ENCODE results near the gene XPC. TPM values are rescaled to one million over a fixed set of nuclear protein-coding genes. Genes with fewer than 3 reads are reported as not detected.

XPC gene
- total and polyA plus RNA-seq, 5 donors from 2014 or later, result 31.3 to 75.5 (median 41.0) TPM

DNA sequence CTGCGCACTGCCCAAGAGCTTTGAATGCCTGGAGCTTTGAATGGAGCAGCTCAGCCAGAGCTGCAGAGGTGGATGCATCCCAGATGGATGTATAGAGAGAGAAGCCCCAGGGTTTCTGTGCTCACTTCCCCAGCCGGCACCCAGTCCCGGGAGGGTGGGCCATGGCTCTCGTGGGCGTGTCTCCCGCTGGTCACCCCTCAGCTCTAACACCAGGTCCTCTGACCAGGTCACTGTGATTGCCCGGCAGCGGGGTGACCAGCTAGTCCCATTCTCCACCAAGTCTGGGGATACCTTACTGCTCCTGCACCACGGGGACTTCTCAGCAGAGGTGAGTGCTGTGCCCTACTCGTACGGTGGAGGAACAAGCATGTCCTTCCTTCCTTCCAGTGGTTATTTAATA is 42.8 kb downstream of the XPC start:
- DNase-seq, result no peak
- Mint-ChIP-seq H3K4me1 (peaks cover 0 to 4% (median under 1%) of the 10 kb centered on the region in 4 donors), H3K4me3 (no peak overlapping the region), H3K27me3 (no peaks in the 10 kb centered on the region), H3K9me3 (no peaks in the 10 kb centered on the region), H3K27ac (no peak overlapping the region), H3K36me3 (peaks cover 45% of the 10 kb centered on the region)
- no peak for ATAC-seq (ENCODE audit: low read depth in 2 of 2)
- Histone ChIP-seq H3K4me1 (ENCODE audit: control insufficient read depth, insufficient read depth, low read length, poor library complexity, severe bottlenecking) (no peaks in the 10 kb centered on the region), H3K9me3 (ENCODE audit: control insufficient read depth in 2 of 2, low read length in 2 of 2) (no peaks in the 10 kb centered on the region), H3K27ac (ENCODE audit: insufficient read depth, low read length, poor library complexity, severe bottlenecking) (no peak overlapping the region), H3K36me3 (ENCODE audit: control insufficient read depth, insufficient read depth, low read length) (peaks cover 77% of the 10 kb centered on the region), H3K27me3 (ENCODE audit: control insufficient read depth, insufficient read depth, low read length) (no peaks in the 10 kb centered on the region), H3K4me3 (ENCODE audit: low read depth, low read length) (no peak overlapping the region)

GRCh38 chr3:14134291-14134690 is 44.1 kb downstream of the XPC start:
- ATAC-seq (ENCODE audit: low read depth in 2 of 2), result no peak
- Mint-ChIP-seq H3K9me3 (no peaks in the 10 kb centered on the region), H3K36me3 (peaks cover 50% of the 10 kb centered on the region), H3K4me3 (peak overlapping the region in 1 of 4 donors; percentile 44), H3K4me1 (peaks cover 0 to 3% (median 0%) of the 10 kb centered on the region in 4 donors), H3K27me3 (no peaks in the 10 kb centered on the region), H3K27ac (no peak overlapping the region)
- no peak overlapping the region for H3K27ac ChIP-seq (ENCODE audit: insufficient read depth, low read length, poor library complexity, severe bottlenecking)
- no peaks in the 10 kb centered on the region for H3K4me1 ChIP-seq (ENCODE audit: control insufficient read depth, insufficient read depth, low read length, poor library complexity, severe bottlenecking)
- H3K36me3 ChIP-seq (ENCODE audit: control insufficient read depth, insufficient read depth, low read length), result peaks cover 82% of the 10 kb centered on the region
- DNase-seq, result no peak
- no peaks in the 10 kb centered on the region for H3K9me3 ChIP-seq (ENCODE audit: control insufficient read depth in 2 of 2, low read length in 2 of 2)
- H3K27me3 ChIP-seq (ENCODE audit: control insufficient read depth, insufficient read depth, low read length), result no peaks in the 10 kb centered on the region
- no peak overlapping the region for H3K4me3 ChIP-seq (ENCODE audit: low read depth, low read length)

- H3K4me1 Mint-ChIP-seq, result peaks cover 0 to 3% (median under 1%) of the 10 kb centered on the region in 4 donors
- Histone ChIP-seq H3K4me3 (ENCODE audit: low read depth, low read length) (no peak overlapping the region), H3K36me3 (ENCODE audit: control insufficient read depth, insufficient read depth, low read length) (peaks cover 82% of the 10 kb centered on the region), H3K27ac (ENCODE audit: insufficient read depth, low read length, poor library complexity, severe bottlenecking) (no peak overlapping the region), H3K9me3 (ENCODE audit: control insufficient read depth in 2 of 2, low read length in 2 of 2) (no peaks in the 10 kb centered on the region), H3K27me3 (ENCODE audit: control insufficient read depth, insufficient read depth, low read length) (no peaks in the 10 kb centered on the region), H3K4me1 (ENCODE audit: control insufficient read depth, insufficient read depth, low read length, poor library complexity, severe bottlenecking) (no peaks in the 10 kb centered on the region)
- DNase-seq (no peak), ATAC-seq (ENCODE audit: low read depth in 2 of 2) (no peak)
- H3K27me3 Mint-ChIP-seq, result no peaks in the 10 kb centered on the region
- H3K4me3 Mint-ChIP-seq, result peak overlapping the region in 1 of 4 donors; percentile 44
- no peak overlapping the region for H3K27ac Mint-ChIP-seq
- H3K9me3 Mint-ChIP-seq, result no peaks in the 10 kb centered on the region
- H3K36me3 Mint-ChIP-seq, result peaks cover 54% of the 10 kb centered on the region
Observed at GRCh38 chr3:14133876-14134275, 44.5 kb downstream of the XPC start.

GRCh38 chr3:14133188-14133800 is 45.1 kb downstream of the XPC start:
- ATAC-seq (ENCODE audit: low read depth in 2 of 2), result no peak
- Mint-ChIP-seq H3K27me3 (no peaks in the 10 kb centered on the region), H3K4me3 (no peak overlapping the region), H3K36me3 (peaks cover 57% of the 10 kb centered on the region), H3K4me1 (peaks cover 0 to 7% (median 3%) of the 10 kb centered on the region in 4 donors), H3K27ac (no peak overlapping the region), H3K9me3 (no peaks in the 10 kb centered on the region)
- Histone ChIP-seq H3K4me1 (ENCODE audit: control insufficient read depth, insufficient read depth, low read length, poor library complexity, severe bottlenecking) (no peaks in the 10 kb centered on the region), H3K9me3 (ENCODE audit: control insufficient read depth in 2 of 2, low read length in 2 of 2) (no peaks in the 10 kb centered on the region), H3K27me3 (ENCODE audit: control insufficient read depth, insufficient read depth, low read length) (no peaks in the 10 kb centered on the region), H3K4me3 (ENCODE audit: low read depth, low read length) (no peak overlapping the region), H3K36me3 (ENCODE audit: control insufficient read depth, insufficient read depth, low read length) (peaks cover 86% of the 10 kb centered on the region), H3K27ac (ENCODE audit: insufficient read depth, low read length, poor library complexity, severe bottlenecking) (no peak overlapping the region)
- DNase-seq, result no peak

GRCh38 chr3:14132689-14133088 is 45.7 kb downstream of the XPC start:
- Mint-ChIP-seq H3K27ac (peak overlapping the region in 1 of 3 donors; percentile 35), H3K9me3 (no peaks in the 10 kb centered on the region), H3K4me3 (no peak overlapping the region), H3K4me1 (peaks cover 0 to 12% (median 8%) of the 10 kb centered on the region in 4 donors), H3K27me3 (no peaks in the 10 kb centered on the region), H3K36me3 (peaks cover 62% of the 10 kb centered on the region)
- H3K4me3 ChIP-seq (ENCODE audit: low read depth, low read length), result no peak overlapping the region
- H3K4me1 ChIP-seq (ENCODE audit: control insufficient read depth, insufficient read depth, low read length, poor library complexity, severe bottlenecking), result peaks cover 3% of the 10 kb centered on the region
- H3K9me3 ChIP-seq (ENCODE audit: control insufficient read depth in 2 of 2, low read length in 2 of 2), result no peaks in the 10 kb centered on the region
- no peak overlapping the region for H3K27ac ChIP-seq (ENCODE audit: insufficient read depth, low read length, poor library complexity, severe bottlenecking)
- no peaks in the 10 kb centered on the region for H3K27me3 ChIP-seq (ENCODE audit: control insufficient read depth, insufficient read depth, low read length)
- no peak for ATAC-seq (ENCODE audit: low read depth in 2 of 2)
- no peak for DNase-seq
- peaks cover 84% of the 10 kb centered on the region for H3K36me3 ChIP-seq (ENCODE audit: control insufficient read depth, insufficient read depth, low read length)

- no peak overlapping the region for H3K4me3 Mint-ChIP-seq
- no peaks in the 10 kb centered on the region for H3K27me3 Mint-ChIP-seq
- peaks cover 62% of the 10 kb centered on the region for H3K36me3 Mint-ChIP-seq
- peaks cover 0 to 15% (median 12%) of the 10 kb centered on the region in 4 donors for H3K4me1 Mint-ChIP-seq
- DNase-seq (no peak), ATAC-seq (ENCODE audit: low read depth in 2 of 2) (no peak)
- Histone ChIP-seq H3K27me3 (ENCODE audit: control insufficient read depth, insufficient read depth, low read length) (no peaks in the 10 kb centered on the region), H3K9me3 (ENCODE audit: control insufficient read depth in 2 of 2, low read length in 2 of 2) (no peaks in the 10 kb centered on the region), H3K4me1 (ENCODE audit: control insufficient read depth, insufficient read depth, low read length, poor library complexity, severe bottlenecking) (peaks cover 8% of the 10 kb centered on the region), H3K27ac (ENCODE audit: insufficient read depth, low read length, poor library complexity, severe bottlenecking) (no peak overlapping the region), H3K4me3 (ENCODE audit: low read depth, low read length) (no peak overlapping the region), H3K36me3 (ENCODE audit: control insufficient read depth, insufficient read depth, low read length) (peaks cover 84% of the 10 kb centered on the region)
- peak overlapping the region in 2 of 3 donors; percentile 35 to 88 for H3K27ac Mint-ChIP-seq
- H3K9me3 Mint-ChIP-seq, result no peaks in the 10 kb centered on the region
Observed at GRCh38 chr3:14132120-14132519, 46.3 kb downstream of the XPC start.

DNA sequence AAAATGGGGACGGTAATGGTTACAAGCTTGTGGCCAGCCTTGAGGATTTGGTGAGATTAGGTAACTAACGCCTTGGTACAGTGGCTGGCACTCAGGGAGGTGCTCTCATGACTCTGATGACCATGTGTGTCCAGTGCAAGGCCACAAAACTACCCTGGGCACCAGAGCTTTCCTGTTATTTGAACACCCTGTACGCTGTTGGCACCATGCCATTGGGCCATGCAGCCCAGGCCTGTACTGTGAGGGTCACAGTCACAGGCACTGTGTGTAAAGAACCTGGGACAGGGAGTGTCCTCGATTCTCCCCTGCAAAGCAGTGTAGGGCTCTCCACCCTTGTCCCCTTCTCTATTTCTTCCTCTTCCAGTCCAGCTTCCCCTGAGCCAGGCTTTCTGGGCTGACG is 47.3 kb downstream of the XPC start:
- DNase-seq (no peak), ATAC-seq (ENCODE audit: low read depth in 2 of 2) (no peak)
- no peaks in the 10 kb centered on the region for H3K9me3 ChIP-seq (ENCODE audit: control insufficient read depth in 2 of 2, low read length in 2 of 2)
- Mint-ChIP-seq H3K4me1 (peaks cover 3 to 25% (median 19%) of the 10 kb centered on the region in 4 donors), H3K27ac (peak overlapping the region in 1 of 3 donors; percentile 88), H3K36me3 (peaks cover 58% of the 10 kb centered on the region), H3K27me3 (no peaks in the 10 kb centered on the region), H3K4me3 (peak overlapping the region in 1 of 4 donors; percentile 70), H3K9me3 (no peaks in the 10 kb centered on the region)
- H3K4me1 ChIP-seq (ENCODE audit: control insufficient read depth, insufficient read depth, low read length, poor library complexity, severe bottlenecking), result peaks cover 18% of the 10 kb centered on the region
- peaks cover 78% of the 10 kb centered on the region for H3K36me3 ChIP-seq (ENCODE audit: control insufficient read depth, insufficient read depth, low read length)
- no peak overlapping the region for H3K4me3 ChIP-seq (ENCODE audit: low read depth, low read length)
- H3K27ac ChIP-seq (ENCODE audit: insufficient read depth, low read length, poor library complexity, severe bottlenecking), result no peak overlapping the region
- no peaks in the 10 kb centered on the region for H3K27me3 ChIP-seq (ENCODE audit: control insufficient read depth, insufficient read depth, low read length)

- peaks cover 3 to 30% (median 20%) of the 10 kb centered on the region in 4 donors for H3K4me1 Mint-ChIP-seq
- Histone ChIP-seq H3K27ac (ENCODE audit: insufficient read depth, low read length, poor library complexity, severe bottlenecking) (no peak overlapping the region), H3K27me3 (ENCODE audit: control insufficient read depth, insufficient read depth, low read length) (no peaks in the 10 kb centered on the region), H3K4me3 (ENCODE audit: low read depth, low read length) (no peak overlapping the region), H3K36me3 (ENCODE audit: control insufficient read depth, insufficient read depth, low read length) (peaks cover 74% of the 10 kb centered on the region), H3K4me1 (ENCODE audit: control insufficient read depth, insufficient read depth, low read length, poor library complexity, severe bottlenecking) (peaks cover 22% of the 10 kb centered on the region), H3K9me3 (ENCODE audit: control insufficient read depth in 2 of 2, low read length in 2 of 2) (no peaks in the 10 kb centered on the region)
- no peak for ATAC-seq (ENCODE audit: low read depth in 2 of 2)
- H3K9me3 Mint-ChIP-seq, result no peaks in the 10 kb centered on the region
- H3K27ac Mint-ChIP-seq, result peak overlapping the region in 1 of 3 donors; percentile 31
- H3K27me3 Mint-ChIP-seq, result no peaks in the 10 kb centered on the region
- H3K36me3 Mint-ChIP-seq, result peaks cover 54% of the 10 kb centered on the region
- DNase-seq, result no peak
- H3K4me3 Mint-ChIP-seq, result no peak overlapping the region
Observed at GRCh38 chr3:14130707-14131106, 47.7 kb downstream of the XPC start.
